ENCODE measurements around the gene ACYP2. TPM values are rescaled to one million over a fixed set of nuclear protein-coding genes. Genes with fewer than 3 reads are reported as not detected.
A peak's percentile ranks its signal among the peaks of the same experiment; 100 is the strongest.

The ACYP2 gene
- polyA plus RNA-seq, 6 donors from 2014 or later, result 10.0 to 28.9 (median 25.0) TPM

DNA sequence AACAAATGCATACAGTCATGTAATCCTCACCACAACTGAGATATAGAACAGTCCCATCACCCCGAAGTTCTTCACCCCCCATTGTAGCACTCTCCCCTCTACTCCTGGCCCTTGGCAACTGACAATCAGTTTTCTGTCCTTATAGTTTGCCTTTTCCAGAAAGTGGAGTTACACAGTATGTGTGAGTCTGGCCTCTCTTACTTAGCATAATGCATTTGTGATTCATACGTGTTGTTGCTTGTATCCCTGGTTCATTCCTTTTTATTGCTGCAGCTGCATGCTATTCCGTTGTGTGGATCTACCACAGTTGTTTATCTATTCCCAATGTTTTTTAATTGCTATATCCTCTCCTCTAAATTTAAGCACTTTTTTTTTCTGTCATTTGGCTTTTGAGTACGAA lies 17.6 kb downstream of the ACYP2 start:
- Mint-ChIP-seq H3K36me3 (peaks cover 8 to 14% of the 10 kb centered on the region in 2 donors), H3K27me3 (no peaks in the 10 kb centered on the region), H3K27ac (peak overlapping the region in 2 of 6 donors; percentile 33 to 59), H3K4me1 (no peaks in the 10 kb centered on the region), H3K4me3 (no peak overlapping the region), H3K9me3 (peaks cover 0 to 8% (median 0%) of the 10 kb centered on the region in 7 donors)
- ATAC-seq (ENCODE audit: low read depth in 2 of 2), result no peak
- DNase-seq, result no peak

DNA sequence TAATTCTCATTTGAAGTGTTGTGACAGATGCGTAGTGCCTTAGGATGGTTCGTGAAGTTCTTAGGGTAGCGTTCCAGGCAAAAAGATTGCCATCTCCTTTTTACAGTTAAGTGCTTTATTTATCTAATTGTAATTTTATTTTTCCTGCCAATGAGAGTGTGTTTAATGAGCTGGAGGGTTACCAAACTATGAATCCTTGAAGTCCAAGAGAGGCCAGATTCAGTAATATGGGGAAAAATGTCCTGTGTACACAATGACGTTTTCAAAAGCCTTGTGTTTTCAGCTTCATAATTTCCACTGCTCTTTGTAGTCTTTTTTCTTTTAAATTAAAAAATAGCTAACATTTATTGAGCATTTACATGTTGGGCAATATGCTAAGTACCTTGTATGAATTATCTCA lies 23.8 kb downstream of the ACYP2 start:
- no peaks in the 10 kb centered on the region for H3K27me3 Mint-ChIP-seq
- H3K4me1 Mint-ChIP-seq, result no peaks in the 10 kb centered on the region
- H3K27ac Mint-ChIP-seq, result peak overlapping the region in 1 of 6 donors; percentile 70
- DNase-seq, result no peak
- no peak for ATAC-seq (ENCODE audit: low read depth in 2 of 2)
- no peak overlapping the region for H3K4me3 Mint-ChIP-seq
- H3K9me3 Mint-ChIP-seq, result peaks cover 0 to 8% (median 0%) of the 10 kb centered on the region in 7 donors
- peaks cover 31 to 44% of the 10 kb centered on the region in 2 donors for H3K36me3 Mint-ChIP-seq

DNA sequence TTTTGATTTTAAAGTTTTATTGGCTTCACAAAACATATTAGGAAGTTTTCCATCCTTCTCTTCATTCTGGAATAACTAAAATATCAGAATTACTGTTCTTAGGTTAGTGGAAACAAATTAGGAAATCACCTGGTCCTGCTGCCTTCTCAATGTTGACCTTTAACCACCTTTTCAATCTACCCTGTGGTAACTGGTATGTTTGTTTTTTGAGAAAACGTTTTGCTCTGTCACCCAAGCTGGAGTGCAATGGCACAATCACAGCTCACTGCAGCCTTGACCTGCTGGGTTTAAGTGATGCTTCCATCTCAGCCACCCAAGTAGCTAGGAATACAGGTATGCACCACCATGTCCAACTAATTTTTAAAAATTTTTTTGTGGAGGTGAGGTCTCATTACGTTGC lies 28.4 kb downstream of the ACYP2 start:
- DNase-seq, result no peak
- H3K27ac Mint-ChIP-seq, result no peak overlapping the region
- no peak for ATAC-seq (ENCODE audit: low read depth in 2 of 2)
- no peak overlapping the region for H3K4me3 Mint-ChIP-seq
- no peaks in the 10 kb centered on the region for H3K27me3 Mint-ChIP-seq
- peaks cover 0 to 2% (median 0%) of the 10 kb centered on the region in 7 donors for H3K9me3 Mint-ChIP-seq
- H3K4me1 Mint-ChIP-seq, result no peaks in the 10 kb centered on the region
- peaks cover 37 to 45% of the 10 kb centered on the region in 2 donors for H3K36me3 Mint-ChIP-seq

DNA sequence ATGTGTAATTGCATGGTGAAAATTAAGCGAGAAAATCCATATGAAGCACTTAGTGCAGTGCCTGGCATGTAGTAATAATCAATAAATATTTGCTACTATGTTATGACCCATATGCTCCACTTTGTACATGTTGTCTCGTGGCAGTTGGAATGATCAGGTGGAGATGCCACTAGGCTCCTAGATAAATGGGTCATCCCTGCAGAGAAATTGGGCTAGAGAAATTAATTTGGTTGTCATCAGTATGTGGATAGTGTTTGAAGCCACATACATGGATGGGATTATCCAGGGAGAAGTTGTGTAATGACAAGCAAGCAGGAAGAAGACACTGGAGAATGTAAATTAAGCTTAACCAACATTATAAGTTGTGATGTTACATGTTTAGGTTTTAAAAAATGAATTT lies 33.0 kb downstream of the ACYP2 start:
- Mint-ChIP-seq H3K27me3 (no peaks in the 10 kb centered on the region), H3K4me1 (no peaks in the 10 kb centered on the region), H3K27ac (no peak overlapping the region), H3K4me3 (no peak overlapping the region), H3K36me3 (peaks cover 25 to 29% of the 10 kb centered on the region in 2 donors), H3K9me3 (peaks cover 0 to 4% (median 0%) of the 10 kb centered on the region in 7 donors)
- ATAC-seq (ENCODE audit: low read depth in 2 of 2), result no peak
- DNase-seq, result no peak

DNA sequence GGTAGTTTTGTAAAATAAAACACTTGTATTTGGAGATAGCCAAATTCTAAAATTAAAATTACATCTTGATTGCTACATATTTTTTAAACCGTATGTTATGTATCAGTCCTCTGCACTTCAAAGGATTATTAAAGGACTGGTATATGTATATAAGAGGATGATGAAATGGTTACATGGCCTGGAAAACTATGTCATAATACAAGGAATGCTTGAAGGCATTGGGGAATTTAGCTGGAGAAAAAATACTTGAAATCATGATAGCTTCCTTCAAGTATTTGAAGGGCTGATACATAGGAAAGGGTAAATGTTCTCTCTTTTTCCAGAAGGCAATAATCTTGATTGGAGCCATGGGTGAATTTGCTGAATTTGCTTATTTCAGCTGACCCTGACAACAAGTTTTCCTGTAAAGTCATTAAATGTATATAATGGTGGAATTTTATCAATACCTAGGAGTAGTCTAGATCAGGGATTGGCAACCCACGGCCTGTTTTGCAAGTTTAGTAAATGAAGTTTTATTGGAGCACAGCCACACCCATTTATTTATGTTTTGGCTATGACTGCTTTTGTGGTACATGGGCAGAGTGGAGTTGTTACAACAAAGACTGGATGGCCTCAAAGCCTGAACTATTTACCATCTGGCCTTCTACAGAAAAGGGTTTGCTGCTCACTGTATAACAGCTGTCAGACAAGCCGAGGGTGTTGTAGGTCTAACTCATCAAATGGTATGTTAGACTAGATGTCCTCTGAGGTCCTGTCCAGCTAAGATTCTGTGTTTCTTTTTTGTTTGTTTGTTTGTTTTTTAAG lies 34.4 kb downstream of the ACYP2 start:
- Mint-ChIP-seq H3K27me3 (no peaks in the 10 kb centered on the region), H3K27ac (no peak overlapping the region), H3K4me1 (no peaks in the 10 kb centered on the region), H3K36me3 (peaks cover 32 to 37% of the 10 kb centered on the region in 2 donors), H3K9me3 (peaks cover 0 to 8% (median 3%) of the 10 kb centered on the region in 7 donors), H3K4me3 (no peak overlapping the region)
- ATAC-seq (ENCODE audit: low read depth in 2 of 2), result no peak
- no peak for DNase-seq

DNA sequence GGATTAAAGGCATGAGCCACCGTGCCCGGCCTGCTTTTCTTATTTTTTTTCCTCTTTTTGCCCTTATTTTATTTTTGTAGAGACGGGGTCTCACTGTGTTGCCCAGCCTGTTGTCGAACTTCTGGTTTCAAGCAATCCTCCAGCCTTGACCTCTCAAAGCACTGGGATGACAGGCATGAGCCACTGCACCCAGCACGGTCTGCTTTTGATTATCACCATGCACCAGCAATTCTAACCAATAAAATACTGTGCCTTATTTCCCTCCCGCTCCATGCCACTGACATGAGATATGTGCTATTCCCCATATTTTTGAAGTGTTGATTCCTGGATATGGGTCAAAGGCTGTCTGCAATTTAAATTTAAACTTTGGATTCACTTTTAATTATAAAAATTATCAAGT lies 42.9 kb downstream of the ACYP2 start:
- peaks cover 22 to 28% of the 10 kb centered on the region in 2 donors for H3K36me3 Mint-ChIP-seq
- H3K27ac Mint-ChIP-seq, result no peak overlapping the region
- H3K4me3 Mint-ChIP-seq, result no peak overlapping the region
- no peaks in the 10 kb centered on the region for H3K27me3 Mint-ChIP-seq
- no peak for ATAC-seq (ENCODE audit: low read depth in 2 of 2)
- peaks cover 2 to 9% (median 6%) of the 10 kb centered on the region in 7 donors for H3K9me3 Mint-ChIP-seq
- H3K4me1 Mint-ChIP-seq, result no peaks in the 10 kb centered on the region
- no peak for DNase-seq

DNA sequence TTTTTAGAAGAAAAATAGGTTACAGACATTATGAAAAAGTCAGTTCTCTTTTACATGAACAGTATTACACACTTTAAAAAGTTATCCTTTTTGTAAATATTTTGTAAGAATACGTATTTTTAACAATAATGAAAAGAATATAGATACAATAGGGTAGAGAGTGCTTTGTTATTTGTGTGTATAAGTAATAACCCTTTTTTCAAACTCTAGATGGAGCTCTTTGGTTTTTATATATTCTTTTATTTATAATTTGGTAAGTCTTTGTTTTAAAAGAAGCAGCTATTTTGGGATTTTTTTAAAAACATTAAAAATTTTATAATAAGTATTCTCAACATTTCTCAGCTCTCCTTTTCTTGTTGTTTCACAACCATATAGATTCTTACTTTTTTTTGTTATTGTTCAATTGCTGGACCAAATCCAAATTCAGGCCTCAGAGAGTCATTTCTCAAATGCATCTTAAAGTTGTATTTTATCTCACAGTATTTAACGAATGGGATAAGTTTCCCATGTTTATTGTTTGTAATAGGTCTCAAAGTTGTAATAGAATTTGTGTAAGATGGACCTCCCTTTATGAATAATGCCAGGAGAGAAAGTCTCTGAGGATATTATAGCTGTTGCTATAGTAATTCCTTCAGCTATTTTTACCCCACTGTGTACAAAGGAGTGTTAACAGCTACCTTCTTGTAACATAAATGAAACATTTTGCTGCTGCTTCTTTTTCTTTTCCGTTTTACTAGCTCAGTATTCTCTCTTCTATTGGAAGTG lies 46.4 kb downstream of the ACYP2 start:
- DNase-seq (no peak), ATAC-seq (ENCODE audit: low read depth in 2 of 2) (no peak)
- Mint-ChIP-seq H3K9me3 (no peaks in the 10 kb centered on the region), H3K27ac (peak overlapping the region in 2 of 6 donors; percentile 14), H3K4me3 (no peak overlapping the region), H3K4me1 (no peaks in the 10 kb centered on the region), H3K36me3 (peaks cover 10% of the 10 kb centered on the region in 2 donors), H3K27me3 (no peaks in the 10 kb centered on the region)

DNA sequence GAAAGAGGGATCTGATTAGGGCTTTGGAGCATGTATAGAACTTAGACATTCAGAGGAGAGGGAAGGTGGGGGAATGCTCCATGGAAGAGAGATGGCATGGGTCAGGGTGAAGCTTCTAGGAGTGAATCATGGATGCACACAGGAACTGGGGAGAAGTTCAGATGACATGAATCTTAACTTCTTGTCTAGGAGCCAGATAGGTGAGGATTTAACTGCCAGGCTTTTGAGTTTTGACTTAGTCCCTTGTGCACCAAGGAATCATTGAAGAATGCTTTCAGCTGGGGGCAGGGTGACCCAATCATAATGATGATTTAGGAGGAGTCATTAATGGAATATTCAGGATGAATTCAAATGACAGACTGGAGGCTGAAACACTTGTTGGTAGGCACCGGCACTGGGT lies 48.7 kb downstream of the ACYP2 start:
- no peaks in the 10 kb centered on the region for H3K4me1 Mint-ChIP-seq
- DNase-seq (no peak), ATAC-seq (ENCODE audit: low read depth in 2 of 2) (no peak)
- peaks cover 10 to 17% of the 10 kb centered on the region in 2 donors for H3K36me3 Mint-ChIP-seq
- no peaks in the 10 kb centered on the region for H3K9me3 Mint-ChIP-seq
- H3K4me3 Mint-ChIP-seq, result no peak overlapping the region
- H3K27ac Mint-ChIP-seq, result peak overlapping the region in 1 of 6 donors; percentile 0
- no peaks in the 10 kb centered on the region for H3K27me3 Mint-ChIP-seq

DNA sequence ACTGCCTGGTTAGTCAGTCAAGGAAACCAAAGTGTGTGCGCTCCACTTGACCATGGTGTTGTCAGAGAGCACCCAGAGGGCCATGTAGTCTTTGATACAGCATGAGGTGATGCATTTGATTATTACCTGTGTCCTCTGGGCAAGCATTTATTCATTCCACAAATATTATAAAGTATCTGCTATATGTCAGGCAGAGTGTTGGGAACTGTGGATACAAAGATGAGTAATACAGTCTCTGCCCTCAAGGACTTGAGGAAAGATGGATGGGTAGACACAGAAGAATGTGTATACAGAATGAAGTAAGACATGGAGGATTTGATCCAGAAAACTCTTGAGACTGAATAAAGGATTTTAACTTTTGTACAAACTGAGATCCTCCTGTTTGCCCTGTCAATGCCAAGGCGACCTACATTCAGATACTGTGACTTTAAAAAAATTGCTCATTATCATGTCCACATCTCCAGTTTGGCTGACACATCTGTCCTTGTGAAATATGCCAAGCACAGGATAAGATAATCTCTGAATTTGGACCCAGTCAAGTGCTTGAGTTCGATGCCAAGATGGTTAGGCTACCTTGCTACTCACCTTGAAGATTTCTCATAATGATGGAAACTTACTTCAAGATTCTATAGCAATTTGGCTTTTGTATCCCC lies 50.8 kb downstream of the ACYP2 start:
- H3K36me3 Mint-ChIP-seq, result peaks cover 10 to 12% of the 10 kb centered on the region in 2 donors

DNA sequence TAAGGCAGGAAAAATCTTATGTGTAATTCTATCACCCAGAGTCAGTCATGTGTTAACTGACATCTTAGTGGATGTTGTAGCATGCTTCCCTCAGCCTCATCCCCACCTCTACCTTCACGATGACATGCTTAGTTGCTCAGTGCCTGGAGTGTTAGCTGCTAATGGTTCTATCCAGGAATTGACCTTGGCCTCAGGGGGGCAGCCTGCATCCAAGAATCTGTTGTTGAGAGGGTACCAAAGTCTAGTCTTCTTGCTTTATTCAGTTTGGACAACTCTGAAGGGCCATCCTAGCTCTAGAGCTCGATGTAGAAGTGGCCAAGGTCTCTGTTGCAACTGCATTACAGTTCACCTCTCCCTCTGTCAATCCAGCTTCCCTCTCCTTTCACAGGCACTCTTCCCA lies 61.2 kb downstream of the ACYP2 start:
- H3K4me1 Mint-ChIP-seq, result no peaks in the 10 kb centered on the region
- no peaks in the 10 kb centered on the region for H3K27me3 Mint-ChIP-seq
- H3K9me3 Mint-ChIP-seq, result peaks cover 0 to 2% (median 0%) of the 10 kb centered on the region in 7 donors
- ATAC-seq (ENCODE audit: low read depth in 2 of 2), result no peak
- no peaks in the 10 kb centered on the region for H3K36me3 Mint-ChIP-seq
- H3K4me3 Mint-ChIP-seq, result no peak overlapping the region
- no peak for DNase-seq
- H3K27ac Mint-ChIP-seq, result no peak overlapping the region

More for the DNA sequence above, 50.8 kb downstream of the ACYP2 start:
- DNase-seq, result no peak
- Mint-ChIP-seq H3K9me3 (no peaks in the 10 kb centered on the region), H3K27me3 (no peaks in the 10 kb centered on the region), H3K27ac (no peak overlapping the region), H3K4me3 (no peak overlapping the region), H3K4me1 (no peaks in the 10 kb centered on the region)
- no peak for ATAC-seq (ENCODE audit: low read depth in 2 of 2)

DNA sequence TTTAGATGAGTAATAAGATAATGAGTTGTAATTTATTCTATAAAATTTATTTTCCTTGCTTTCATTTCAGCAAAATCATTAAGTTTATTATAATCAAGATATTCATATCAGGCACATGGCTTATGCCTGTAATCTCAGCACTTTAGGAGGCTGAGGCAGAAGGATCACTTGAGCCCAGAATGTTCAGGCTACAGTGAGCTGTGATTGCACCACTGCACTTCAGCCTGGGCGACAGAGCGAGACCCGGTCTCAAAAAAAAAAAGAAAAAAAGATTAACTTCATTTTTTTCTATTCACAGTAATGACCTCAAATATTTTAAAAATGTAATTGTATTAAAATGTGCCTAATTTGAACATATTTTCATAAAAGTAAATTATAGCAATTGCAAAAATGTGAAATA lies 67.9 kb downstream of the ACYP2 start:
- H3K4me3 Mint-ChIP-seq, result no peak overlapping the region
- no peaks in the 10 kb centered on the region for H3K27me3 Mint-ChIP-seq
- H3K9me3 Mint-ChIP-seq, result no peaks in the 10 kb centered on the region
- ATAC-seq (ENCODE audit: low read depth in 2 of 2) (no peak), DNase-seq (no peak)
- no peak overlapping the region for H3K27ac Mint-ChIP-seq
- peaks cover 0 to 6% of the 10 kb centered on the region in 2 donors for H3K36me3 Mint-ChIP-seq
- H3K4me1 Mint-ChIP-seq, result no peaks in the 10 kb centered on the region

DNA sequence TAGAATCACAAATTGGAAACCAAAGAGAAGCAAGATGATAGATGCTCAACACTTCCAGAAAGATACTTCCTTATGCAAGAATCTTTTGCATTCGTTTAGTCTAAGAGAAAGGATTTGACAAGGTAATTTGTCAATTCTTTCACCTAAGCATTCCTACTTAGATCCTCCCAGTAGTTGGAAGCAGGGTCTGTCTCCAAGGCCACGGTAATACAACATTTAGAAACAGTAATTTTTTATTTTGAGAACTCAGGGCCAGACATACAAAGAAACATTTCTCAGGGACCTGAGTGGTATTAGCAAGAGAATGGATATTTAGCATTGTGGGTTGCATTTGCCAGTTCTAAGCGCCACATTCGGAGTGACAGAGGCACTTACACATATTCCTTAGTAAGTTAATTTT lies 68.6 kb downstream of the ACYP2 start:
- Mint-ChIP-seq H3K36me3 (peaks cover 5 to 11% of the 10 kb centered on the region in 2 donors), H3K4me1 (no peaks in the 10 kb centered on the region), H3K27ac (no peak overlapping the region), H3K4me3 (no peak overlapping the region), H3K27me3 (no peaks in the 10 kb centered on the region), H3K9me3 (no peaks in the 10 kb centered on the region)
- ATAC-seq (ENCODE audit: low read depth in 2 of 2) (no peak), DNase-seq (no peak)

DNA sequence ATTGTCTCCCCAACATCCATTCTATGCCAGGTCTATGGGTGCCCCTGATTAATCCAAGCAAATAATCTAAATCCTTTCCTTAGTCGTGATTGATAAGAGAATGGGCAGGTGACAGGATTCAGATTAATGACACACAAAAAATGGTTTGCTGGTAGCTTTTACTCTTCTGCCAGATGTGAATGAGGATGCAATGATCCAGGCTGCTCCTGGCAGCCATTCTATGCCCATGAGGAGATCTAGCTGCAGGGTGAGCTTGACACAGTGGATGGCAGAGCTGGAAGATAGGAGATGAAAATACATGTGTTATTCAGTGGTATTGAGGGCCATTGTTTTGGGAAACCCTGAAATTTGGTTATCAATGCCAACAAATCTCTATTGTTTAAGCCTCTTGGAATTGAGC lies 69.7 kb downstream of the ACYP2 start:
- Mint-ChIP-seq H3K4me1 (no peaks in the 10 kb centered on the region), H3K9me3 (no peaks in the 10 kb centered on the region), H3K36me3 (peaks cover 9 to 18% of the 10 kb centered on the region in 2 donors), H3K4me3 (no peak overlapping the region), H3K27ac (no peak overlapping the region), H3K27me3 (no peaks in the 10 kb centered on the region)
- ATAC-seq (ENCODE audit: low read depth in 2 of 2) (no peak), DNase-seq (no peak)
